Measurements from ENCODE around the gene ZCCHC14.
"Not testable (repeated sequence)": the region's sequence is repeated elsewhere in the genome, so short reads cannot be mapped to it uniquely, and the experiment has no call there.

- TF ChIP-seq CTCF (conservative IDR thresholded peaks at IDR 0.05; ENCODE audit: low read depth, low read length); EZH2 (IDR thresholded peaks at IDR 0.05; ENCODE audit: borderline replicate concordance, low read depth, low read length, poor library complexity, severe bottlenecking): not testable (repeated sequence)
These were observed 28.9 kb upstream of the ZCCHC14 start for GRCh38 chr16:87521764-87522163.
